Esophagus squamous epithelium (tissue), 4 donors: Measurements from ENCODE around the gene PRM2.

Experiments used
- POLR2A ChIP-seq, 4 donors: fragments of 450-650 bp; IDR thresholded peaks; one replicate each; pipeline ENCODE4 v1.6.1; 2017; ENCODE audit warnings: antibody characterized with exemption in 4 of 4, mild to moderate bottlenecking in 4 of 4, moderate library complexity in 3 of 4
- TF ChIP-seq, protein P1 (sequence below), 6 experiments: fragments of 450-650 bp in 4 of 6; fragments of 200-600 bp in 2 of 6; sonication (generic) in 2 of 6; IDR thresholded peaks; one replicate each; pipeline ENCODE4 v1.5.1; 2016 to 2019; ENCODE audit warnings: antibody characterized with exemption in 6 of 6, mild to moderate bottlenecking in 4 of 6, moderate library complexity in 4 of 6

DNA sequence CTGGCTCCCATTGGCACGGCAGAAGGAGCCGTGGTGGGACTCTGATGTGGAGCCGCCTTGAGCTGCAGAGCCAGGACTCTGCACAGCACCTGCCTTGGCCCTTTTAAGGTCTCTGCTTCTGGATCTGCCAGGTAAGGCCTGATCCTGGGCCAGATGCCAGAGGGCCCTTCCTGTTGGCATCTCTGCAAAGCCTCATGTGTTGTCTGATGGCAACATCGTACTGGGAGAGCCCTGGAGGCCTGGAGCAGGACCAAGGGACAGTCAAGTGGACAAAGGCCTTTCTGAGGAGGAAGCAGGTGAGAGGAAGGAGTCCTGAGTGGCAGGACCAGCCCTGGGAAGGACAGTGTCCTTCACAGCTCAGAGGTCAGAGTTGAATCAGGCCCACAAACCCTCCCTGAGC, 46.4 kb downstream of the PRM2 start:
- TF ChIP-seq, protein P1, sequence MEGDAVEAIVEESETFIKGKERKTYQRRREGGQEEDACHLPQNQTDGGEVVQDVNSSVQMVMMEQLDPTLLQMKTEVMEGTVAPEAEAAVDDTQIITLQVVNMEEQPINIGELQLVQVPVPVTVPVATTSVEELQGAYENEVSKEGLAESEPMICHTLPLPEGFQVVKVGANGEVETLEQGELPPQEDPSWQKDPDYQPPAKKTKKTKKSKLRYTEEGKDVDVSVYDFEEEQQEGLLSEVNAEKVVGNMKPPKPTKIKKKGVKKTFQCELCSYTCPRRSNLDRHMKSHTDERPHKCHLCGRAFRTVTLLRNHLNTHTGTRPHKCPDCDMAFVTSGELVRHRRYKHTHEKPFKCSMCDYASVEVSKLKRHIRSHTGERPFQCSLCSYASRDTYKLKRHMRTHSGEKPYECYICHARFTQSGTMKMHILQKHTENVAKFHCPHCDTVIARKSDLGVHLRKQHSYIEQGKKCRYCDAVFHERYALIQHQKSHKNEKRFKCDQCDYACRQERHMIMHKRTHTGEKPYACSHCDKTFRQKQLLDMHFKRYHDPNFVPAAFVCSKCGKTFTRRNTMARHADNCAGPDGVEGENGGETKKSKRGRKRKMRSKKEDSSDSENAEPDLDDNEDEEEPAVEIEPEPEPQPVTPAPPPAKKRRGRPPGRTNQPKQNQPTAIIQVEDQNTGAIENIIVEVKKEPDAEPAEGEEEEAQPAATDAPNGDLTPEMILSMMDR (IDR thresholded peaks at IDR 0.05) = no peak
- TF ChIP-seq POLR2A (IDR thresholded peaks at IDR 0.05) = no peak
